Activated CD8-positive, alpha-beta T cell treated with anti-CD3 and anti-CD28 coated beads for 36 hours (primary cell): ENCODE results near the gene CERS6. TPM values are rescaled to one million over a fixed set of nuclear protein-coding genes. Genes with fewer than 3 reads are reported as not detected.

ENCODE experiments used
- ATAC-seq: fragments of 200-7000 bp; cut with Tn5 transposase; one replicate; pipeline ENCODE4 v1.10.0; 2021; ENCODE audit warnings: mild to moderate bottlenecking, moderate library complexity
- CTCF ChIA-PET: fragments of 350-600 bp; sonication (Branson Sonifier 250); formaldehyde crosslinking; loops from one replicate; lab custom pipeline; 2021; ENCODE audit warnings: antibody characterized with exemption; lab: Charles Lee
- POLR2A ChIA-PET: fragments of 350-600 bp; sonication (Branson Sonifier 250); formaldehyde crosslinking; loops from one replicate; lab custom pipeline; 2021; ENCODE audit warnings: antibody characterized with exemption; lab: Charles Lee
- DNase-seq: peaks from one replicate; pipeline ENCODE4 v3.0.0-alpha.2; 2020
- H3K27ac Mint-ChIP-seq: one replicate; pipeline ENCODE4 v1.8.0; 2021; ENCODE audit warnings: mild to moderate bottlenecking, mixed read lengths
- H3K27me3 Mint-ChIP-seq: one replicate; pipeline ENCODE4 v1.8.0; 2021; ENCODE audit warnings: mixed read lengths
- H3K36me3 Mint-ChIP-seq: one replicate; pipeline ENCODE4 v1.8.0; 2021; ENCODE audit warnings: low read depth, mixed read lengths
- H3K4me1 Mint-ChIP-seq: one replicate; pipeline ENCODE4 v1.8.0; 2021; ENCODE audit warnings: low read depth, mixed read lengths
- H3K4me3 Mint-ChIP-seq: one replicate; pipeline ENCODE4 v1.8.0; 2021; ENCODE audit warnings: mild to moderate bottlenecking, moderate library complexity, mixed read lengths
- H3K9me3 Mint-ChIP-seq: one replicate; pipeline ENCODE4 v1.8.0; 2021; ENCODE audit warnings: mixed read lengths
- CTCF ChIP-seq: fragments of 200-600 bp; IDR thresholded peaks from one replicate; pipeline ENCODE4 v1.8.0; 2022; ENCODE audit warnings: antibody characterized with exemption, mild to moderate bottlenecking
- intact Hi-C: fragments of 100-400 bp; cut with micrococcal nuclease; formaldehyde crosslinking; loops from one replicate; pipeline ENCODE4 v1.10.0; 2022
- total RNA-seq, 2 experiments: library from RNA; stranded (reverse); gene quantifications; one replicate each; pipeline ENCODE4 v1.2.3, GENCODE V29; 2021

The CERS6 gene
- total RNA-seq, 2 experiments from 2014 or later, result 15.4 to 16.1 TPM

- no peak overlapping the region for H3K27ac Mint-ChIP-seq
- peaks cover 31% of the 10 kb centered on the region for H3K4me1 Mint-ChIP-seq
- ATAC-seq (no peak), DNase-seq (no peak)
- peaks cover 26% of the 10 kb centered on the region for H3K36me3 Mint-ChIP-seq
- H3K27me3 Mint-ChIP-seq, result no peaks in the 10 kb centered on the region
- no peaks in the 10 kb centered on the region for H3K9me3 Mint-ChIP-seq
- no peak for TF ChIP-seq CTCF
- intact Hi-C loops, result no loop called here
- no peak overlapping the region for H3K4me3 Mint-ChIP-seq
- ChIA-PET CTCF (no interaction called here), POLR2A (interaction anchor here (1.4 kb wide), 1 partner anchor 91 kb away, joined by 3 read pairs; no protein-coding TSS in a partner anchor)
Measured at GRCh38 chr2:168566974-168567665, 111.0 kb downstream of the CERS6 start.

GRCh38 chr2:168567836-168568235 is 111.8 kb downstream of the CERS6 start:
- H3K9me3 Mint-ChIP-seq, result no peaks in the 10 kb centered on the region
- no peak overlapping the region for H3K4me3 Mint-ChIP-seq
- H3K36me3 Mint-ChIP-seq, result peaks cover 24% of the 10 kb centered on the region
- ATAC-seq (no peak), DNase-seq (no peak)
- ChIA-PET POLR2A (no interaction called here), CTCF (interaction anchor here (0.6 kb wide), 1 partner anchor 215 kb away, joined by 3 read pairs; no protein-coding TSS in a partner anchor)
- no peak for TF ChIP-seq CTCF
- H3K4me1 Mint-ChIP-seq, result peaks cover 34% of the 10 kb centered on the region
- intact Hi-C loops, result no loop called here
- no peaks in the 10 kb centered on the region for H3K27me3 Mint-ChIP-seq
- H3K27ac Mint-ChIP-seq, result no peak overlapping the region

GRCh38 chr2:168568476-168569267 is 112.6 kb downstream of the CERS6 start:
- DNase-seq, result no peak
- no peak overlapping the region for H3K4me3 Mint-ChIP-seq
- TF ChIP-seq CTCF, result no peak
- peaks cover 23% of the 10 kb centered on the region for H3K36me3 Mint-ChIP-seq
- POLR2A ChIA-PET, result no interaction called here
- H3K9me3 Mint-ChIP-seq, result no peaks in the 10 kb centered on the region
- peaks cover 32% of the 10 kb centered on the region for H3K4me1 Mint-ChIP-seq
- H3K27ac Mint-ChIP-seq, result no peak overlapping the region
- CTCF ChIA-PET, result interaction anchor here (0.6 kb wide), 1 partner anchor 216 kb away, joined by 3 read pairs; no protein-coding TSS in a partner anchor
- ATAC-seq, result no peak
- no peaks in the 10 kb centered on the region for H3K27me3 Mint-ChIP-seq
- intact Hi-C loops, result no loop called here

GRCh38 chr2:168571061-168571460 is 115.0 kb downstream of the CERS6 start:
- H3K4me3 Mint-ChIP-seq, result no peak overlapping the region
- H3K4me1 Mint-ChIP-seq, result peaks cover 20% of the 10 kb centered on the region
- TF ChIP-seq CTCF, result no peak
- H3K36me3 Mint-ChIP-seq, result peaks cover 13% of the 10 kb centered on the region
- H3K27ac Mint-ChIP-seq, result no peak overlapping the region
- intact Hi-C loops, result no loop called here
- ChIA-PET CTCF (no interaction called here), POLR2A (no interaction called here)
- no peak for DNase-seq
- H3K9me3 Mint-ChIP-seq, result no peaks in the 10 kb centered on the region
- ATAC-seq, result no peak
- H3K27me3 Mint-ChIP-seq, result no peaks in the 10 kb centered on the region
